HG03175 (cell line): ENCODE measurements around the gene PRMT5.
A peak's percentile ranks its signal among the peaks of the same experiment; 100 is the strongest.

Experiments
- ATAC-seq: cut with Tn5 transposase; IDR thresholded peaks from one replicate; pipeline ENCODE4 v1.9.1; 2021; ENCODE audit warnings: mild to moderate bottlenecking, moderate library complexity; ENCODE audit not compliant: unreplicated experiment

The PRMT5 gene

DNA sequence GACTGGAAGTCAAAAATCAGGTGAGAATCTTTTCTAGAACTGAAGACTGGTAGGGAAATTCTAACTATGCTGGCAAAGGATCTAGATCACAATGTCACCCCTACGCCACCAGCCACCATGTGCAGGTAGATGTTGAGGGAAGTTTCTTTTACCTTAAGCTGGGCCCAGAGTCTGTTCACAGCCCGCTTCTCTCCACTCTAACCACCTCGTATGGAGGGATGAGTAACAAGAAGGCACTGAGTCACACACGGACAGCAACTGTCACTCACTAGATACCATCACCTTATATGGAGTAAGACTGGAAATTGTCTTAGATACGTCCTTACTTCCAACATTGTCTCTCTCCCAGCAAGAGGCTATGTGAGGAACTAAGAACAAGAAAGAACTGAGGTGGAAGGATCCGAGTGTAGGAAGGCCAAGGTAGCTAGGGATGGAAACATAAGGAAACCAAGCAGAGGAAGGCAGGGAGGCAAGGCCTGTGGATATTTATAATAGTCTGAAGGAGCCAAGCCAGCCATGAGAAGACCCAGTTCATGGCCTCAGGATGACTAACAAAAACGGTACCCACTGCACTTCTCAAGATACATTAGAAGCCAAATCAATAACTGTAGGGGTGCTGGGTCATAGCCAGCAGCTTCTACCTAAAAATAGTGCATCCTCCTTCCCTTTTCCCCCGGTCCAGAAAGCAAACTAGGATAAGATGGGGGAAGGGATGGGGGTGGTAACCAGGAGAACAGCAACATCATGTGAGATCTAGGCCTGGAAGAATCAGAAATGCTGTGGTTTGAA lies 30.7 kb downstream of the PRMT5 start:
- no peak for ATAC-seq

DNA sequence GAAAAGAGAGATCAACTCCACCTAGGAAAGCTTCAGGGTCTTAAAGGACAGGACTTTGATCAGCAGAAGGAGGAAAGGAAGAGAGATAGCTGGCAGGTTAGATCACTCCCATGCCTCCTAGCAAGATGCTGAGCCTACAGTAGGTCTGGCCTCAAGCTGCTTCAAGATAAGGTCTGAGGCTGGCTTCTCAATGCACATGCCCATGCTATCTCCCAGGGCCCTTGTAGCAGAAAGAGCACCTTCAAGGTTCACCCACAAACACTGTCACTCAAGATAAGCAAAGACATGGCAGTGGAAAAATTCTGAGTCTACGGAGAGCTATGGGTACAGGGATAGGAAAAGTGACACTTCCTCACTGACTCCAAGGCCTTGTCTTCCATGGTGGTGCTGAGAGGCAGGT lies 31.8 kb downstream of the PRMT5 start:
- no peak for ATAC-seq

DNA sequence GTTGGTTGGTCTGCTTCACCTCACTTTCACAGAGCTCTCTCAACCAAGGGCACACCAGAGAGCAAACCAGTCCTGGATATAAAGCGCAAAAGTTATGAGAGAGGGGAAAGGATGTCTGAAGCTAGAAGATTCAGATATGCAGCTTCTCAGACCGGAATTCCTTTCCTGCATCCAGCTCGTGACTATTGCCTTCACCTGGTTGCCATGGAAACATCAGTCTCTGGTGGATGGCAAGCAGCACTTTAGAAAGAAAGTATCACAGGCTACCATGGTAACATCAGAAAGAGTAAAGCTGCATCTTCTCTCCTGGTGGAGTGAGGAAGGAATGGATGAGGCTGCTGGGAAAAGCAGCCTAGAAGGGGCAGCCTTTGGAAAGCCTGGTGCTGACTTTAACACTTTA lies 32.4 kb downstream of the PRMT5 start:
- no peak for ATAC-seq

DNA sequence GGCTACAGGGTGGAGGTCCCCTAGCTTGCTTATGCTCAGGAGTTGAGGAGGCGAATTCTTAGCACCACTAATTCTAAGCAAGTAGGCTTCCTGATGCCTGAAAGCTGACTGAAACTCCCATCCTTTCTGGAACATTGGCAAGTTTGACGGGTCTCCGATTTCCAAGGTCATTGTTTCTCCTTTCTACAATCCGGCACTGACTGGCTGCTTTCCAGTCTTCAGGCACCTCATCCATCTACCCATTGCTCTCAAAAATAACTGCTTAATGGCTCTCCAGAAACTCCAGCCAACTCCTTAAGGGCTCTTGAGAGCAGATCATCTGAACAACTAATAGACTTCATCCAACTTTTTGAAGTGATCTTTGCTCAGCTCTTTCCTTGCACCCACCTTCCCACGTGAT lies 32.8 kb downstream of the PRMT5 start:
- ATAC-seq, result no peak

DNA sequence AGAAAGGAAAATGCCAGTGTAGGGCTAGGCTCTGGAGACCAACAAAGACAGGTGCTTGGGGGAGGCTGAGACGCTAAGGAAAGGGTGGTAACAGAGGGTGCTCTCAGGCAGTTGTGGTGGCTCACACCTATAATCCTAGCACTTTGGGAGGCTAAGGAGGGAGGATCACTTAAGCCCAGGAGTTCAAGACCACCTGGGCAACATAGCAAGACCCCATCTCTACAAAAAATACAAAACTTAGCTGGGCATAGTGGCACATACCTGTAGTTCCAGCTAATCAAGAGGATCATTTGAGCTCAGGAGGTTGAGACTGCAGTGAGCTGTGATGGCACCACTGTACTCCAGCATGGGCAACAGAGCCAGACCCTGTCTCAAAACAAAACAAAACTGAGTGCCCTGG lies 33.8 kb downstream of the PRMT5 start:
- no peak for ATAC-seq

DNA sequence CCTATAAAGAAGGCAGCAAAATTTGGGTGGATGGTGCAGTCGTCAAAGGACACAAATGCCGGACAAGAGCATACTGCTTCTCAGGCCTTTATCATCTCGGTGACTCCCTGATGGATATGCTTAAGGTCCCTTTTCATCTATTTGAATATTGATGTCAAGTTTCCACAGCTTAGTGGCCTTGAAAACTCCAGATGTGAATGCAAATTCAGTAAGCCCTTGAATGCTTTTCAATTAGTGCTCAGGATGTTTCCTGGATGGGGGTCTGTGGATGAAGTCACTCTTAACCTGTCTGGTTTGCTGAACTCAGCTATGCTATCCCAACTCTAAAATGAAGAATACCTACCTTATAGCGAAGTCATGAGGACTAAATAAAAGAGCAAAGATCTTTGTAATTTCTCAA lies 35.5 kb downstream of the PRMT5 start:
- ATAC-seq, result no peak

DNA sequence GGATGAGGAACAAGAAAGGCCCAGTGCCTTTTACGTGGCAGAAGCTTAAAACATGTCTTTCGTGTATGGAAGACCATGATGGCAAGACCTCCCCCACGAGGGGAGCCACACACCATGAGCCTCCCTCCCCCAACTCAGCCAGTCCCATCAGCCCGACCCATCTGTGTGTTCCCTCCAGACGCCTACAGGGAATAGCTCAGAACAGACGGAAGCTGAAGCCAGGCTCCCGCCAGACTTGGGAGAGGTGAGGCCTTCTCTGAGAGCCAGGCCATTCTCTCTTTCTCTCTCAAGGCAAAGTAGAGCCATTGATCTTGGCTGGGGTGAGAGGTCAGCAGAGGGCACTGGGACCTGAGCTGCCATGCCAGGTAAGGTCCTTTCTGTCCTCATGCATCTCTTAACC lies 36.7 kb downstream of the PRMT5 start:
- ATAC-seq, result no peak

DNA sequence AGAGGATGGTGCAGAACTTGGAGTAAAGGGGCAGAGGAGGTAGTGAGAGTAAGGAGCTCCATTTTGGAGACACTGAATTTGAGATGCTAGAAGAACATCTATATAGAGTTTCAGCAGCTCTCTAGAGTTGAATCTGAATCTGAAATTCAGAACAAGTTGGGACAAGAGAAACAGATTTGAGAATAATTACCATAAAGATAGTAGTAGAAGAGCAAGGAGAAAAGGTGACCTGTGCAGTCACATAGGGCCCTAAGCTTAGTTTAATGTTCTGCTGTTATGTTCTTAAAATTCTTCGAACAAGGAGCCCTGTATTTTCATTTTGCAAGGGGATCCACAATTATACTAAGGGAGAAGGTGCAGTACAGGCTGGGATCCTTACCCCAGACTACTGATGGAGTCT lies 38.8 kb downstream of the PRMT5 start:
- no peak for ATAC-seq

DNA sequence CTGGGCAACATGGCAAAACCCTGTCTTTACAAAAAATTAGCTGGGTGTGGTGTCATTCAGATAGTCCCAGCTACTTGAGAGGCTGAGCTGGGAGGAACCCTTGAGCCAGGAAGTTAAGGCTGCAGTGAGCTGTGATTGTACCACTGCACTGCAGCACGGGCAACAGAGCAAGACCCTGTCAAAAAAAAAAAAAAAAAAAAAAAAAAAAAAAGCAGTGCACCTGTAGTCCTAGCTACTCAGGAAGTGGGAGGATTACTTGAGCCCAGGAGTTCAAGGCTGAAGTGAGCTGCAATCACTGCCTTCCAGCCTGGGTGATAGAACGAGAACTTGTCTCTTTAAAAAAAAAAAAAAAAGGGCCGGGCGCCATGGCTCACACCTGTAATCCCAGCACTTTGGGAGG lies 40.5 kb downstream of the PRMT5 start:
- ATAC-seq, result no peak

DNA sequence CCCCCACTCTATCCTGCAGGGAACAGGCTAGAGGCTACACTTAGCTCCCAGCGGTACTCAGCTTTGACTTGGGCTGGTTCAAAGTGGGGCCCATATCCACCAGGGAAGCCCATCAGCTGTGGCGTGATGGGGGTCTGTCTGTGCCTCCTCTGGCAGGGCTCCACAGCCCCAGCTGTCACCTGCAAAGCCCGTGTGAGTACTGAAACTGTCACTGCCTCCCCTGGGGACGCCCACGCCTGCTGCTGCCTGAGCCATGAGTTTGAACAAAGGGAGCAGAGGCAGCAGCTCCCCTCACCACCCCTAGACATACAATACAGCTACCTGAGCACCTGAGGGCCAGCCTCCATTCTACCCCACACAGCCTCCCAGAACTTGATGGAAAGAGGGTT lies 41.2 kb downstream of the PRMT5 start:
- peak; percentile 38 for ATAC-seq

DNA sequence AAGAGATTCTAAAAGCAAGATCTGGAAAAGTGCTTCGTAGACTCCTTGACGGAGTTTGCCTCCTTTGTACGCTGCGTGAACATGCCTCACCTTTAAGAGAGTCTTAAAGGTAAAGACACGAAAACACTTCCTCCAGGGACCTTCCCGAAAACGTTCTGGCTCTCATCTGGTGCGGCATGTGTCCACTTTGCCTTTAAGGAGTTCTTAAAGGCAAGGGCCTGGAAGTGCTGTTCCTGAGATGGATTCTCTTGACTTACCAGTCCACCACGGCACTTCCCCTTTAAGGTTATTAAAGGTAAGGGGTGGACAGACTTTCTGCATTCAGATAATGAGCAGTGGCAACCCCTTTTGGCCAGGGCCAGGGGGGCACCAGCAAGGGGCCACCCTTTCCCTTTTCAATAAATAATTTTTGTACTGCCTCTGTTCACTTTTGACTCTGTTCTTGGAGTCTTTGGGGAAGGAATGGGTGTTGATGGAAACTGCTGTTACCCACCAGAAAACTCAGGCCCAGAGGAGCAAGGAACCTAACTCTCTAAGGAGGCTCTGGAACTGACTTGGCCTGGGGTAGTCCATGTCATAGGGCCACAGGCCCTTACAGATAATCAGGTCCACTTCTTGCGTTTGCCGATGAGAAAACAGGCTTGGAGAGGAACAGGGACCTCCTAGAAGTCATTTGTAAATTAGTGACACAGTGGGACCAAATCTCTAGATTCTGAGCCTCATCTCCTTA lies 41.8 kb downstream of the PRMT5 start:
- ATAC-seq, result peak; percentile 47

DNA sequence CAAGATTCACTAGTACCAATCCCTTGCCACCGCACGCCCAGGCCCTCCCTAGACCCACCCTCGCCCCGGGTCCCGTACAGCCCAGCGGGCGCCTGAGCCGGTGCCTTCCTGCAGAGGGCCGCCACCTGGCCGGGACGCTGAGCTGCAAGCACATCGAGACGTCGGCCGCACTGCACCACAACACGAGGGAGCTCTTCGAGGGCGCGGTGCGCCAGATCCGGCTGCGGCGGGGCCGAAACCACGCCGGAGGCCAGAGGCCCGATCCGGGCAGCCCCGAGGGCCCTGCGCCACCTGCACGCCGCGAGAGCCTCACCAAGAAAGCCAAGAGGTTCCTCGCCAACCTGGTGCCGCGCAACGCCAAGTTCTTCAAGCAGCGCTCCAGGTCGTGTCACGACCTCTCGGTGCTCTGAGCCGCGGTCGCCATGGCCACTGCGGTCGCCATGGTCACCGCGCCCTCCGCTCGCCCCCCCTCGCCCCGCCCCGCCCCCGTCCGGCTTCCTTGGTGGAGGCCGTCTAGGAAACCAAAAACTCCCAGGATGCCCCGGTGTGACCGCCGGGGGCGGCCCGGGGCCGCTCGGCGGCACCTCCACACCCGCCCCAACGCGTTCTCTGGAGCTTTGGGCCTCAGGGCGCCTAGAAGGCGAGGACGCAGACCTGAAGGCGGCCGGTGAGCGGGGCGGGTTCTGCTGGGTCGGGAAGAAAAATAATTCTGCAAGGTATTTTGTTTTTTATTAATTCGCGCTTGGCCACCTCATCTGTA lies 42.5 kb downstream of the PRMT5 start:
- ATAC-seq, result peak; percentile 48

DNA sequence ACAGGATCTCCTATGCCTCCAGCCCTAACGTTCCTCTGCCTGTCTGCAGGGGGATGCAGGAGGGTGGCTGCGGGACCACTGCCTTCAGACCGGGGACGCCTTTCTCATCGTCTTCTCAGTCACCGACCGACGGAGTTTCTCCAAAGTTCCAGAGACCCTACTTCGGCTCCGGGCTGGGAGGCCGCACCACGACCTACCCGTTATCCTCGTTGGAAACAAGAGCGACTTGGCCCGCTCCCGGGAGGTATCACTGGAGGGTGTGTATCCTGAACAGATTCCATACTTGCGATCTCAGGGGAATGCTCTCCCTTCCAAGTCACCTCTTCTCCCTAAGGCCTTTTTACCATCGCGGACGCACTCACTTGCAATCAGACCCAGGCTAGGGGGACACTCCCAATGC lies 43.2 kb downstream of the PRMT5 start:
- ATAC-seq, result no peak

DNA sequence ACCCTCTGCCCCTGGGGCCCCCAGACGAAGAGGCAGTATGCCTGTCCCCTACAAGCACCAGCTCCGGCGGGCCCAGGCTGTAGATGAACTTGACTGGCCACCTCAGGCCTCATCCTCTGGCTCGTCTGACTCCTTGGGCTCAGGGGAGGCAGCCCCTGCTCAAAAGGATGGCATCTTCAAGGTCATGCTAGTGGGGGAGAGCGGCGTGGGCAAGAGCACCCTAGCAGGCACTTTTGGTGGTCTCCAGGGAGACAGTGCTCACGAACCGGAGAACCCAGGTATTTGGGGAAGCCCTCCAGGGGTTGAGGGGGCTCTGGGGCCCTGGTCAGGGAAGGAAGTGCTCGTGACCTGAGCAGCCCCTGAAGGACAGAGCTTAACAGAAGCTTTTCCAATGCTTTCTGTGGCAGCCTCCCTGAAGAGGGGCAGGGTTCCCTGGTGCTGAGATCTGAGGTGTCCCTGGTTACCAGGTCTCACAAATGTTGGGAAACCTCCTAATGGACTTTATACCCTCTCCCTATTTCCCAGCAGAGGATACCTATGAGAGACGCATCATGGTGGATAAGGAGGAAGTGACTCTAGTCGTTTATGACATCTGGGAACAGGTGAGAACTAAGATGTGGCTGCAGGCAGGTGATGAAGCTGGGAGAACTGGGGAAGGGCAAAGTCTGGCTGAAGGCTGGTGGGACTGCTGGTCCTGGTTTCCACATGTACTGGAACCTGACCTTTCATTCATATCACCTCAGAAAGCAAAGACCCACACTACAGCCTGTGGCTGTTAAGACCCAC lies 44.2 kb downstream of the PRMT5 start:
- no peak for ATAC-seq

DNA sequence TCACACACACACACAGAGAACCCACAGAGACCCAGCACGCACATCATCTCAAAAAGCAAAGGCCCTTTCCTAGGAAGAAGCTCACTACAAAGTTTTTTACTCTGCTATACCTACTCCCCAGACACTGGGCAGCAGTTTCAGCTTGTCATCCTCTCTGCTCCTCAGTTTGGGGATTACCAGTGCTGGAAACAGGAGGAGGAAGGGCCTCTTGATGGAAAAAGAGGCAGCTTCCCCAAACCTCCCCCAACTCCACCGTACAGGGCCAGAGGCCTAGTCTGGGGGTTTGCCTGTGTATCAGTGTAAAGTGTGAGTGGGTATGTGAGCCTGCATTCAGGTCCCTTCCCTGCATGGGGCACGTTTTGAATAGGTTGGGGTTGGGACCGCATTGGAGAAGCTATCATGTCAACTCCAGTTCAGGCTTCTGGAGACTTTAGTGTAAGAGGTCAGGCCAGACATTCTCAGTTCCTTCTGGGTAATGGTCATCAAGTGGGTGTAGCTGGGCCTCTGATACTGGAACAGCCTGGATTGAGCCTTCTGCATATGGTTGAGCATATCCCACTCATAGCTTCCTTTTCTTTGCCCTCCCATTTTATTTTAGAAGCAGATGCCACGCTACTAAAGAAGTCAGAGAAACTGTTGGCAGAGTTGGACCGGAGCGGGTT lies 45.0 kb downstream of the PRMT5 start:
- no peak for ATAC-seq

DNA sequence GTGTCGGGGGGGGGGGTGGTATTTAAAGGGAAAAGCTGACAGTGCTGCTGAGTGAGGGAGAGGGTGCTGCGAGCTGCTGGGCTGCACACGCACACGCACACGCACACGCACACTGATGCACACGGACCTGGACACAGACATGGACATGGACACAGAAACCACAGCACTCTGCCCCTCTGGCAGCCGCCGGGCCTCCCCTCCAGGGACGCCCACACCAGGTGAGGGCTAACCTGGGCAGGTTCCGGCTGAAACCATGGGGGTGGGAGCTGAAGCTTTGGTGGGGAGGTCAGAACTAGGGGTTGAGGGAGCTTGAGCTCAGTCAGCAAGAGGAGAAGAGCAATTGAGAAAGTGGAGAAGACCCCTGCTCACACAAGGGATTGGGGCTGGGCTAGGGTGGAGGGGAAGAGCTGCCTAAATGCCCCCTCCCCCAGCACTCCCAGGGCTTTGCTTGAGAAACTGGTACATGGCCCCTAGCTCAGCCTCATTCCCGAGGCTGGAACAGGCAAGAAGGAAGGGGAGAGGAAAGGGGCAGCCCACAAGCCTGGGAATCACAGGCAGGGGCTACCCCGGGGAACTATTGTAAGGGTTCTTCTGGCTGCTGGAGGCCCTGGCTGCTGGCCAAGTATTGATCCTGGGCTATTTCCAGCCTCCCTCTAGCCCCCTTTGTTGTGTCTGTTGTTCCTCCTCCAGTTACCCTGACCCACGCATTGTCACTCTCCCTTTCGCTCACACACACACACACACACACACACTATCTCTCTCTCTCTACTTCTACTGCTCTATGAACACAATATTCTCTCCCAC lies 45.8 kb downstream of the PRMT5 start, which contains the start of gene REM2:
TSS of gene REM2 (plus strand) at position 50 of the 804 bp plus-strand sequence. CDS start at position 116, 66 bp downstream.
- no peak for ATAC-seq

DNA sequence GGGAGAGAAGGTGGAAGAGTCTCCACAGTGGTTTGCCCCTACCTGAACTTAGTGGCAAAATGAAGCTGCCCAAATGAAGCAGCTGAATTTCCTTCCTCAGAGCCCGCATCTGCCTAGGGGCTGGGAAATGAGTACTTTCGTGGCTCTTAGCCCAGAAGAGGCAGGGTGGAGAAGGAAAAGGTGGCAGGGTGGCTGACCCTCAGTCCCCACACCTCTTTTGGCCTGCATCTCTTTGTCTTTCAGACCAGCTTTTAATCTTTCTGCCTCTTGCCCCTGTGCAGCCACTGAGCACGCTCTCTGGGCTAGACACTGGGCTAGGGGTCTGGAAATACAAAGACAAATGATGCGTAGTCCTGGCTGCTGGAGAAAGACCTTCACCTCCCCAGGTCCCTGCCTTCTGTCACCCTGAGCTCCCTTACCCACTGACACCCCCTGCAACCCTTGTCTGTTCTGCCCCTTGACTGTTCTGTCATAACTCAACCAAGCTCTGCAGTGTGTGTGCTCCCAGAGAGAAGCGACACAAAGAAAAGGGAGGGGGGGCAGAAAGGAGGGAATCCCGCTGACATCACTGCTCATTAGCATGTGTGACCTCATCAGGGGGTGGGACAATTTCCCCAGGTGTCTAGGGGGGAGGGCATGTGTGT lies 46.5 kb downstream of the PRMT5 start:
- ATAC-seq, result no peak

DNA sequence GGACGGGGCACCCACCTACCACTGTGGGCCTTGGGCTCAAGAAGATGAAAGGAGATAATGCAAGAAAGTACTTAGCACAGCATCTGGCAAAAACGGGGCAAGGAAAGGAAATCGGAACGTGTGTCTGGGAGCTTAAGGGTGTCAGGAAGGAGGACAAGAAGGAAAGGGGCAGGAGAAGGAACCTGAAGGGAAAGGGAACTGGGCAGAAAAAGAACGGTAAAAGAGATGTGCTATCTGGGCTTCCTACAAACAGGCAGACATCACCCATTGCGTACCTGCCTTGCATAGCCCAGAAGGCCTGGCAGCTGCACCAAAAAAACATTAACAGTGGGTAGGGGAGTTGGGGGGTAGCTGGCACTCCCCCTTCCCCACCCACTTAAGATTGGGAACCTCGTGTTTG lies 47.1 kb downstream of the PRMT5 start:
- no peak for ATAC-seq
